Measurements from ENCODE around the gene CD44. TPM values are rescaled to one million over a fixed set of nuclear protein-coding genes. Genes with fewer than 3 reads are reported as not detected.

CD44 gene
- total and polyA plus RNA-seq, 8 donors, result 332 to 693 (median 504) TPM

- Histone ChIP-seq H3K36me3 (no peaks in the 10 kb centered on the region), H3K4me1 (peaks cover 0 to 15% of the 10 kb centered on the region in 2 donors), H3K9me3 (no peaks in the 10 kb centered on the region), H3K4me3 (no peak overlapping the region), H3K27ac (no peak overlapping the region), H3K27me3 (no peaks in the 10 kb centered on the region)
- no peak for TF ChIP-seq CTCF (IDR thresholded peaks at IDR 0.05)
- DNase-seq, result no peak
- intact Hi-C loops (cut with DNase I), result no loop called here
- no peak for ATAC-seq
Measured at GRCh38 chr11:35096723-35097122, 42.2 kb upstream of the CD44 start.

- Histone ChIP-seq H3K4me3 (no peak overlapping the region), H3K4me1 (peaks cover 0 to 15% of the 10 kb centered on the region in 2 donors), H3K36me3 (no peaks in the 10 kb centered on the region), H3K27ac (no peak overlapping the region), H3K27me3 (no peaks in the 10 kb centered on the region), H3K9me3 (no peaks in the 10 kb centered on the region)
- ATAC-seq (no peak), DNase-seq (no peak)
- TF ChIP-seq CTCF (IDR thresholded peaks at IDR 0.05), result no peak
- intact Hi-C loops (cut with DNase I), result no loop called here
Measured at GRCh38 chr11:35097814-35098455, 41.0 kb upstream of the CD44 start.

GRCh38 chr11:35098855-35099254, 40.1 kb upstream of the CD44 start:
- H3K27ac ChIP-seq, result peak overlapping the region in 1 of 2 donors; percentile 60
- intact Hi-C loops (cut with DNase I), result no loop called here

GRCh38 chr11:35099278-35100012, 39.5 kb upstream of the CD44 start:
- H3K9me3 ChIP-seq, result no peaks in the 10 kb centered on the region
- intact Hi-C loops (cut with DNase I), result no loop called here
- H3K27me3 ChIP-seq, result no peaks in the 10 kb centered on the region
- H3K4me3 ChIP-seq, result no peak overlapping the region
- DNase-seq (no peak), ATAC-seq (peak; percentile 78)
- peak overlapping the region in 1 of 2 donors; percentile 60 for H3K27ac ChIP-seq
- TF ChIP-seq CTCF (IDR thresholded peaks at IDR 0.05), result no peak
- peaks cover 0 to 15% of the 10 kb centered on the region in 2 donors for H3K4me1 ChIP-seq
- no peaks in the 10 kb centered on the region for H3K36me3 ChIP-seq

More at GRCh38 chr11:35098855-35099254, 40.1 kb upstream of the CD44 start:
- no peaks in the 10 kb centered on the region for H3K9me3 ChIP-seq
- peaks cover 0 to 15% of the 10 kb centered on the region in 2 donors for H3K4me1 ChIP-seq
- no peak overlapping the region for H3K4me3 ChIP-seq
- TF ChIP-seq CTCF (IDR thresholded peaks at IDR 0.05), result no peak
- H3K36me3 ChIP-seq, result no peaks in the 10 kb centered on the region
- H3K27me3 ChIP-seq, result no peaks in the 10 kb centered on the region
- DNase-seq (no peak), ATAC-seq (no peak)

GRCh38 chr11:35100013-35100383, 39.0 kb upstream of the CD44 start:
- peak; percentile 59 for ATAC-seq
- DNase-seq, result no peak
- Histone ChIP-seq H3K27me3 (no peaks in the 10 kb centered on the region), H3K4me3 (no peak overlapping the region), H3K36me3 (no peaks in the 10 kb centered on the region), H3K4me1 (peaks cover 0 to 15% of the 10 kb centered on the region in 2 donors), H3K9me3 (no peaks in the 10 kb centered on the region), H3K27ac (peak overlapping the region in 1 of 2 donors; percentile 60)
- intact Hi-C loops (cut with DNase I), result no loop called here
- TF ChIP-seq CTCF (IDR thresholded peaks at IDR 0.05), result no peak

Measured in left lung (tissue), 10 donors.